Measurements from ENCODE around the gene LUZP2.
"Not testable (repeated sequence)": the region's sequence is repeated elsewhere in the genome, so short reads cannot be mapped to it uniquely, and the experiment has no call there.

The LUZP2 gene

DNA sequence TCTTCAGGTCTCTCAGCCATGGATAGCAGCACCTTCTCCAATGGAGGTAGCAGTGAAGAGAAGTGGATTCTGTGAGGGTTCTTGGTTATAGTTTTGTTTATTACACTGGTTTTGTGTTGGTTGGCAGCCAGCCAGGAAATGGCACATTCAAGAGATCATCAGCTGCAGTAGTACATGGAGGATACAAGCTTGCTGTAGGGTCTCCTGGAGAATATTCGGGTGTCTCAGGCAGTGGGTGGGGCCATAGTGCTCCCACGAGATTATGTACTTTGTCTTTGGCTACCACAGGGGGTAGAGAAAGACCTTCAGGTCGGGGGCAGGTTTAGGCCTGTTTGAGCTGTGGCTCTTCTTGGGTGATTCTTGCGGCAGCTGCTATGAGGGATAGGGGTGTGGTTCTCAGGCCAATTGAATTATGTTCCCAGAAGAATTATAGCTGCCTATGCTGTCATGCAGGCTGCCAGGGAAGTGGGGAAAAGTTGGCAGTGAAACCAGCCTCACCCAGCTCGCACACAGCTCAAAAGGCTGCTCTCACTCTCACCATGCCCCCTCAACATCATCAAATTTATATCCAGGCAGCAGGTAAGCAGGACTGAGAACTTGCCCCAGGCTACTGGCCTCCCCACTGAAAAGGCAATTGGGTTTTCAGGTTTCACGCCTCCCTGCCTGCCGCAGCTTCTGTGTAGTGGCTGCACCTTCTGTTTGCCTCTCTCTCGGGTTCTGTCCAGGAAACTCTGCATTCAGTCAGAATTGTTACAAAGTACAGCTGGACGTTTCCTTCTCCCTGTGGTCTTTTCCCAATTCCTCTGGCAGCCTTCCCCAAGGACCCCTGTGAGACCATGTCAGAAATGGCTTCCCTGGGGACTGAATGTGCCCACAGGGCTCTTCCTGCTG lies 435.5 kb downstream of the LUZP2 start:
- no peak for DNase-seq

DNA sequence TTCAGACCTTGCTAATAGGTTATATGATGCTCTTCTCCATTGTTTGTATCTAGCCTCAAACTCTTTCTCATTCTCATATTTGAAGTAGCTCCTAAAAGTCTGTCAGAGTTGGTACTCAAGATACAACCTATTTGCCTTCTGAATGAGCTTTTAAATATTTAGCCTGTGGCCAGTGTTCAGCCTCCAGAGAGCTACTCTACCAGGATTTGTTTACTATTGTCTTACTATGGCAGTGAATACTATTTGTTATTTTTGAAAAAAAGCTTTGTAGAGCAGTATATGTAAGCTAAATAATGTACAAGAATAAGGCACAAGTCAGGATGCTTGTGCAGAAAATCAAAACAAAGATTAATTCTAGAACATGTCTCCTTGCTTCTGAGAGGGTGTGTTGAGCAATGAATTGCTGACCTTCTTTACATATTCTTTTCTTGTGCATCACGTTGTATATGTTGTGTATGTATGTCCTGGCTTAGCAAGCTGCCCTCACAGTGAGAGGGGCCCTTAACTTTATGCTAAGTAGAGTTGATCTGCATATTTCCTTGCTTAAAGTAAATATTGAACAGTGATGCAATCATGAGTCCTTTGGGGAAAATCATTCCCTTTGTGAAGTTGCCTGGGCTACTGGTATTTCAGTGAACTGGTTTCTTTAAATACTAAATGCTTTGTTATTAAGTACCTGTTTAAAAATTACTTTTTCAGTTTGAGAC lies 438.0 kb downstream of the LUZP2 start:
- no peak for DNase-seq

DNA sequence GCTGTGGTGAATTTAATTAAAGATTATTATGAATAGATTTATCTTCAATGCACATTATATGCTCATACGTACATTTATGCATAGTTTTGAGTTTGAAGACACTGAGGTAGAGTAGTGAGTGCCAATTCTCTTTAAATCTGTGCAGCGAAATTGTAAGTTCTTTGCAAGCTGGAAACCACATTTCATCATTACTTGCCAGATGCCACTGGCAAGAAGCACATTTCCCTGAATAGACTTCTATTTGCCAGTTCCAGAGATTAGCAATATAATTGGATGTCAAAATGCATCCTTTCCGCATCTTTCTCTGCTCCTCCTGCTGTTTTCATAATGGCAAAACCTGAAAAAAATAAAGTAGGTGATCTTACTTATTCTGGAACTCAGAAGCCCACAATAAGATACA lies 448.0 kb downstream of the LUZP2 start:
- no peak for DNase-seq

DNA sequence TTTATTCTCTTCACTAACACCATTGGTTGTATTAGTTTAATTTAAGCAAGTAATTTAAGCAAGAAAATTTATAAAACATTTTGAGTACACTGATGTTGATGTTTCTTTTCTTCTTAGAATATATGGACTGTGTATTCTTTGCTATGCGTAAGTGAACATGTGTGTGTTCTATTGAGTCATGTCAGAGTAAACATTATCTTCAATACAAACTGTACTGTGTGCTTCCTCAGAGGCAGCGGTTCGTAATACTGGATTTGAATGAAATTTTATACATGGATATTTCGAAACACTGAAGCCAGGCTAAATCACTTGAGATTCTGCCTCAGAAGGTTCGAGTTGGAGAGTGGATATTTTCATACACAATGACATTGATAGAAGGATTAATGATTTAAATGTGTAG lies 452.6 kb downstream of the LUZP2 start:
- no peak for DNase-seq

DNA sequence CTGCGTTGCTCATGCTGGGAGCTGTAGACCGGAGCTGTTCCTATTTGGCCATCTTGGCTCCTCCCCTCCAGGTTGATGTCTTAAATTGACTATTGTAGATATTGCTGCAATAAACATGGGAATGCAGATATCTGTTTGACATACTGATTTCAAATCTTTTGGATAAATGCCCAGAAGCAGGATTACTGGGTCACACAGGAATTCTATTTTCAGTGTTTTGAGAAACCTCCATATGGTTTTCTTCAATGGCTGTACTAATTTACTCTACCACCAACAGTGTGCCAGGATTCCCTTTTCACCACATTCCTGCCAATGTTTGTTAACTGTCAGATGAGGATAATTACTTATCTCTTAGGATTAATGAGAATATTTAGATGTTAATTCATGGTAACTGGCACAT lies 467.0 kb downstream of the LUZP2 start:
- peak in 1 of 14 donors; percentile 2 for DNase-seq

DNA sequence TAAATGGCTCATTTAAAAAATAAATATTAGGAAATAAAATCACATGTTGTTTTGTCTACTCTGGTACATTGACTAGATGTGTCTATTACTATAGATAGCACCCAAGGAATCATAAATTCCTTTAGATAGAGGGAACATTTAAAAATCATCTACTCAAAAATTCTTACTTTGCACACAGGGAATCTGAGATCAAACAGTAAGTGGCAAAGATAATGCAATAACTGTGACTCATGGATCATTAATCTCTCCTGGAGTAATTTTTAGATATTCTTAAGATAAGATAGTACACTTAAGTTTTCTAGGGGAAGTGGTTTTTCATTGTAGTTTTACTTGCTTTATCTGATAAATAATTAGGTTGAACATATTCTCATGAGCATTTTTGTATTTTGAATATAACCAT lies 468.9 kb downstream of the LUZP2 start:
- DNase-seq = no peak

DNA sequence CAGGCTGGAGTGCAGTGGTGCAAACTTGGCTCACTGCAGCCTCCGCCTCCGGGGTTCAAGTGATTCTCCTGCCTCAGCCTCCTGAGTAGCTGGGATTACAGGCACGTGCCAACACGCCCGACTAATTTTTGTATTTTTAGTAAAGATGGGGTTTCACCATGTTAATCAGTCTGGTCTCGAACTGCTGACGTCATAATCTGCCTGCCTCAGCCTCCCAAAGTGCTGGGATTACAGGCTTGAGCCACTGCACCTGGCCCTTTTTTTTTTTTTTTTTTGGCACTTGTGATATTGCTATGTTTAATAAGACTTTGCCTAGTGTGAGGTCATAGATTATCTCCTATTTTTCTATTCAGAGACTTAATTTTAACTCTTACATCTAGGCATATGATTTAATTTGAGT lies 497.1 kb downstream of the LUZP2 start:
- DNase-seq = not testable (repeated sequence)

DNA sequence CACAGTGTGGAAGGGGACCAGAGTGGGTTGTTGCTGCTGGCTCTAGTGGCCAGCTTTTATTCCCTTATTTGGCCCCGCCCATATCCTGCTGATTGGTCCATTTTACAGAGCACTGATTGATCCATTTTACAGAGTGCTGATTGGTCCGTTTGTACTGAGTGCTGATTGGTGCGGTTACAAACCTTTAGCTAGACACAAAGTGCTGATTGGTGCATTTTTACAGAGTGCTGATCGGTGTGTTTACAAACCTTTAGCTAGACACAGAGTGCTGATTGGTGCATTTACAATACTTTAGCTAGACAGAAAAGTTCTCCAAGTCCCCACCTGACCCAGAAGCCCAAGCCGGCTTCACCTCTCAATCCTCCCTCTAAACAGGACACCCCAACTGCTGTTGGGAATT lies 503.1 kb downstream of the LUZP2 start:
- not testable (repeated sequence) for DNase-seq

DNA sequence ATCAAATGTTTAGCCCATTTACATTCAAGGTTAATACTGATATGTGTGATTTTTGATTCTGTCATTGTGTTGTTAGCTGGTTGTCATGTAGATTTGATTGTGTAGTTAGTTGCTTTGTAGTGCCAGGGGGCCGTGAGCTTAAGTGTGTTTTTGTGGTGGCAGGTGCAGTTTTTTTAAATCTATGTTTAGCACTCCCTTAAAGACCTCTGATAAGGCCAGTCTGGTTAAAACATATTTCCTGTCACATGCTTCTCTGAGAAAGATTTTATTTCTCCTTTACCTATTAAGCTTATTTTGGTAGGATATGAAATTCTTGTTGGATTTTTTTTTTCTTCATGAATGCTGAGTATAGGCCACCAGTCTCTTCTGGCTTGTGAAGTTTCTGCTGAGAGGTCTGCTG lies 540.6 kb downstream of the LUZP2 start:
- DNase-seq = no peak

DNA sequence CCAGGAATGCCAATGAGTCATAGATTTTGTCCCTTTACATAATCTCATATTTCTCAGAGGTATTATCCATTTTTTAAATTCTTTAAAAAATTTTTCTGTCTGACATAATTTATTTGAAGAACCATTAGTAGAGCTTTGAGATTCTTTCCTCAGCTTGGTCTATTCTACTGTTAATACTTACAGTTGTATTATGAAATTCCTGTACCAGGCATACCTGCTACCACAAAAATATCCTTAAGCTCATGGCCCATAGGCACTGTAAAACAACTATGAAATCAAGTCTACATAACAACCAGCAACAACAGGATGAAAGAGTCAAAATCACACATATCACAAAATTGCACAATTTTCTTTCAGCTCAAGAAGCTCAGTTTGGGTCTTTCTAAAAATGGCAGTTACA lies 541.3 kb downstream of the LUZP2 start:
- no peak for DNase-seq

DNA sequence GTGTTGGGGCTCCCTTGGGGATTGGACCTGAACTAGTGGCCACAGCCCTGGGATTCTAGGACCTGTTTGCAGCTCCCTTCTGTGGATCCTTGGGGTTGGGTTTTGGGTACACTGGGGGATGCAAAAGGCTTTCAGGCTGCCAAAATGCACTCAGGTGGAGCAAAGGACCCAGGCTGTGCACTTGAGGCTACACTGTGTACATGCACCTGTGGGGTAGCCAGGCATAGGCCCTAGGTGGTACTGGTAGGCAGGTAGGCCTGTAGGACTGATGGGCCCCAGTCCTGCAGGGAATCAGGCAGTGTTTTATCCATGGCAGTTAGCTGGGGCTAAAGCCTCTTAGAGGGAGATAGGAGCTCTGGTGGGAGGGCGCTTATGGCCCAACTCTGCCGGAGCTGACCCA lies 542.3 kb downstream of the LUZP2 start:
- no peak for DNase-seq

DNA sequence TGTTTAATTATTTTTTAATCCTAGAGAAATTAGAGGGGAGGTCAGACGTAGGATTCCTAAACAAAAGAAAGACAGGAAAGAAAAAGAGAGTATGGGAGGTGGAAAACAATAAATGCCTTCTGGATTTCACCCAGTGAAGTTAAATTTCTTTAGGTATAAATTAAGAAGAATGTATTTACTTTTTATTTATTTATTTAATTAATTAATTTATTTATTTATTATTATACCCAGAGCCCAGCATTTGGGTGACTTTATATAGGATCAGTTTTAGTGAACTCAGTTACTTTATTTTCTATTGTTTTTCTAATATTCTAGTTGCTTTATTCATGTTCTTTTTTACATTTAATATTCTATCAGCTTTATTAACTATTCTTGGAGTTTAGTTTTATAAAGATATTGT lies 551.8 kb downstream of the LUZP2 start:
- no peak for DNase-seq

DNA sequence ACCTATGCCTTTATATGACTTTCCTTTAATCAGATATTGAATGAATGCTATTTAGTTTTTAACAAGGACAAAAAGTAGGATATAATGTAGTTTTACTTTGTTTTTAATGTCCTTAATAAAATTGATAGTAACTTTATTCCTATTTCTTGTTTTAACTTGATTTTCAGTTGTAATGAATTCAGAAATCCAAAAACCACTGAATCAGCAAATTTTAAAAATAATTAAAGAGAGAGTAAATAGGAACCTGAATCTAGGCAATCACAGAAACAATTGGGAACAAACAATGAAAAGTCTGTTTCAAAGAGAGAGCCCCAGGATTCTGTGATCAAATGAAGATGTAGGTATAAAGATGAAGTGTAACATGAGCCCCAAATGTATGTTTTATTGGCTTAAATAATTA lies 556.0 kb downstream of the LUZP2 start:
- DNase-seq = no peak

DNA sequence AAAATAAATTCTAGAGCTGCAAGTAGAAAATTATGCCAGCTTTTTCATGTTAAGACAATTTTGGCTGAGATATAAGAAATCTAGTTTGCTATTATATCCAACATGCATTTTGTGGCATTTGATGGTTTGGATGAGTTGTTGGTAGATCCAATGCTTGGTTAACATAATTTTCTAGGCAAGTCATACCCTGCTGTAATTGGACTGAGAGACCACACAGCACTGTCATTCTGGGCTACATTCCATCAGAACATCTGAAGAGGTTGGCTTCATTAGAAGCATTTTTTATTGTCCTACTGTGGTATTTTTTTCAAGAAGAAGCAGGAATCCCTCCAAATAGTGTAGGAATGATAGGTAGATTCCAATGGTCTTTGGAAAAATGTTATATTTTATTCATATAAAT lies 561.0 kb downstream of the LUZP2 start:
- DNase-seq = peak in 1 of 14 donors; percentile 45

DNA sequence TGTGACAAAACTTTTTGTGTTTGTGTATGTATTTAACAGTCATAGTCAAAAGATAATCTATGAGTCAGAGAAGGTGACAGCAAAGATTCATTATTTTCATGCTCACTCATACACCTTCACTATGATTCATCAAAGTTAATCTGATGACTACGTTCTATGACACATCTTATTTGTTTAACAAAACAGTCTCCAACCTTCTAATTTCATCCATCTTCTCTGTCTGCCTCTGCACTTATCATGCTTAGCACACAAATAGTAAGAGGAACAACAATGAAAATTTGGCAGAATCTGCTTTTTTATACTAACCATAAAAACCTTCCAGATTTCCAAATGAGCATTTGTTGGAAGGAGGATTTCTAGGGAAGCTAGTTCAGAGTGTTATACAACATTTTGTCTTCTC lies 568.9 kb downstream of the LUZP2 start:
- DNase-seq = no peak

DNA sequence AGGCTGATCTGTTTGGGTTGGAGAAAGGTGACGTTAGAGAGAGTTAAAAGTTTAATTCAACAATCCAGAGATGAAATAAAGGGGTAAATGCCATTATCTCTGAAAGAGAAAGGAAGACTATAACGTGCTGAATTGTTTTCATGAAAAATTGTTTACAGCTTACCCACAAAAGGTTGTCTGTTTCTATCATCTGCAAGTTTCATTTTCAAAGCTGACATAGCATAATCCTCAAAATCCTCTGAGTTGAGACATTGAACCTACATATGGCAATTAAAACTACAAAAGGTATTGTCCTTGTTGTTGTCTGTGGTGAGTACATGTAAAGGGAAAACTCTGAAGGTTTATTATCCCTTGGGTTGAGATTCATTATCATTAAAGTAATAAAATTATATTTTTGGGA lies 569.9 kb downstream of the LUZP2 start:
- no peak for DNase-seq

DNA sequence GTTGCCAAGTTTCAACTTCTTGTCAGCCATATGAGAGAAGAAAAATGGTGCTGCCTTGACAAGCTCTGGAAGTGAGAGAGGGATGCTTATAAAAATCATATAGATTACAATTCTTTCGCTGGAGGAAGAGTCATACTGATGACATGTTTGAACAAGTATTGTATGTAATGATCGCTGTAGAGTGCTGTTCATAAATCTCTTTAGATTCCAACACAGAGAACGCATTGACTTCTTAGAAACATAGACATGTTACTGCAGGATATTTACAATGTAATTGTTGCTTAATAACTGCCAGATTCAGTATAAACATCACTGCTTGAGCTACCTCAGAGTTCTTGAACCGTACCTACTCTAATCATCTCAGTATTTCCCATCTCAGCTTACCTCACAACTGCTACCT lies 571.6 kb downstream of the LUZP2 start:
- DNase-seq = no peak

DNA sequence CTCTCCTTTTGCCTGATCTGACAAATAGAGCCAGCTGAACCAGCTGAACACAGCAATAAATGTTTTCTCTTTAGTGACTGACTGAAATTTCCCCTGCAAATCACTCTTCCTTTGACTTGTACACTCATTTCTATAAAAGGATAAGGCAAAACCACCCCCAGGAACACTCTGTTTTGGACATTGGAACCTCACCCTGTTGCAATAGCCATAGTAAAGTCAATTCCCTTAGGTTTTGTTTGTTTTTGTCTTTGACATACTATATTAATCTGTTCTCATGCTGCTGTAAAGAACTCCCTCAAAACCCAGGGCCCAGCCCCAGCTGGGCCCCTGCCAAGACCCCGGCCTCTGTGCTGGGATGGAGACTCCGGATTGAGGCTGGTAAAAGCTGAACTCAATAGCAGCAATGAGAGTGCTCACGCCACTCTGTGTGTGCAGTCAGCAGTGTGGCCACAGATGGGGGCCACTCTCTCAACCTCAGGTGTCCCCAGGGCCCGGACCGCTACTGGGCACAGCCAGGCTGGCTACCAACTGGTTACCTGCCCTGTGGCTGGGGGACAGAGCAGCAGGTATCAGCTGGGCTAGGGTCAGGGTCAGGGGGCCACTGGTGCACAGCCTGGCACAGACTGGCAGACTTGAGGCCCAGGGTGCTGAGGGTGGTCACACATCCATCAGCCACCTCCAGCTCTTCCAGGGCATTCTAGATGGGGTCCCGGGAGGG lies 597.4 kb downstream of the LUZP2 start:
- DNase-seq = no peak

DNA sequence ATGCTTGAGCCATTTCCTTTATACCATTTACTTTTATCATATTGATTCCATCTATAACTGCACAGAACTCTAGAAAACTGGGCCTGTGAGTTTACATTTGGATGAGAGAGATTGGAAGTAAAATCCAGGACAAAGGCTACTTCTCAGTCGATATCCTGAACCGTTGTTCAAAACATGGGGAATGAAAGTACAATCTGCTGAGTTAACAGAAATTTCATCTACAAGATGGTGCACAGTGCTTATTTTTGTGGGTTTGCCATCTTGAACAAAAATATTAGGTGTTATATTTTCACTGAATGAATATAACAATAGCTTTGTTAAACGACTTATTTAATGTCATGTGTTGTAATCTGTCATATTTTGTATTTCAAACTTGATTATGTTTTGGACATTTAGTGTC lies 622.6 kb downstream of the LUZP2 start:
- no peak for DNase-seq
